HFFc6 (cell line): ENCODE results near the gene HGS. TPM values are rescaled to one million over a fixed set of nuclear protein-coding genes. Genes with fewer than 3 reads are reported as not detected.

Experiments used
- DNase-seq: peaks from one replicate; pipeline ENCODE4 v3.0.0-alpha.2; 2018
- H3K27ac Mint-ChIP-seq: 2 replicates; pipeline ENCODE4 v1.8.0; 2020; ENCODE audit warnings: mild to moderate bottlenecking, mixed read lengths
- H3K27me3 Mint-ChIP-seq: 2 replicates; pipeline ENCODE4 v1.8.0; 2021; ENCODE audit warnings: mild to moderate bottlenecking, moderate library complexity, mixed read lengths; ENCODE audit not compliant: insufficient read depth
- H3K36me3 Mint-ChIP-seq: 2 replicates; pipeline ENCODE4 v1.8.0; 2021; ENCODE audit warnings: low read depth, mixed read lengths
- H3K4me1 Mint-ChIP-seq: 2 replicates; pipeline ENCODE4 v1.8.0; 2020; ENCODE audit warnings: low read depth, mixed read lengths
- H3K4me3 Mint-ChIP-seq: 2 replicates; pipeline ENCODE4 v1.8.0; 2020; ENCODE audit warnings: mild to moderate bottlenecking, moderate library complexity, mixed read lengths
- H3K9me3 Mint-ChIP-seq: 2 replicates; pipeline ENCODE4 v1.8.0; 2020; ENCODE audit warnings: mild to moderate bottlenecking, mixed read lengths
- total RNA-seq, 6 experiments: library from RNA; stranded (reverse); fragmentation: NEBNext Ultra II Directional; extraction: Animal tissue kit (Norgen Biotek cat#: 25700); gene quantifications; 2 replicates in 1 of 6; 3 replicates in 5 of 6; pipeline ENCODE4 v1.2.3, GENCODE V29; 2021
- TF ChIP-seq, protein P1 (sequence below): fragments of 200-600 bp; sonication (generic); IDR thresholded peaks from 2 replicates; pipeline ENCODE4 v1.5.0; 2021; ENCODE audit warnings: antibody characterized with exemption, mild to moderate bottlenecking

Gene HGS
- total RNA-seq, 6 experiments from 2014 or later = 106 to 127 (median 116) TPM

DNA sequence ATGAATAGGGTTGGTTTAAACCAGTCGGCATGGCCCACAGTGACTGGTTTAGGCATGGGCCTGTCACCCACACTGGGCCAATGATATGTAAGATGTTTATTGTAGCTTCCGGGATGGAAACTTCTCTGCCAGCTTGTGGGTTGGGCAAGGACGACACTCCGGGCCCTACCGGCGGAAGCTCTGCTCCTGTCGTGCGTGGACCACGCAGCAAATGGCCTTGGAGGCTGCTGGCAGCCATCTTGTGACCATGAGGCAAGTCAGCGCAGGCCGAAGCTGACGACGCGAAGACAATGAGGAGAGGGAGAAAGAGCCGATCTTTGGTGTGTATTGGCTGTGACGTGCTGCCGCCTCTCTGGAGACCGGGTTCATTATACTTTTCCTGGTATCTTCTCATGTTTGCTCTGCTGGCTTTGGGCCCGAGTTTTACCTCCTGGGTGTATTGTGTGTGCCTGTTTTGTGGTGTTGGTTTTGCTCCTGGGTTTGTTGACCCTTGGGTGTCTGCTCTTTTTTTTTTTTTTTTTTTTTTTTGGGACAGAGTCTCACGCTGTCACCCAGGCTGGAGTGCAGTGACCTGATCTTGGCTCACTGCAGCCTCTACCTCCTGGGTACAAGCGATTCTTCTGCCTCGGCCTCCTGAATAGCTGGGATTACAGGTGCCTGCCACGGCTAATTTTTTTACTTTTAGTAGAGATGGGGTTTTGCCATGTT, 43.7 kb downstream of the HGS start:
- Mint-ChIP-seq H3K4me3 (no peak overlapping the region), H3K4me1 (peaks cover 32% of the 10 kb centered on the region), H3K27ac (no peak overlapping the region), H3K9me3 (no peaks in the 10 kb centered on the region), H3K27me3 (peaks cover 4% of the 10 kb centered on the region), H3K36me3 (no peaks in the 10 kb centered on the region)
- TF ChIP-seq, protein P1, sequence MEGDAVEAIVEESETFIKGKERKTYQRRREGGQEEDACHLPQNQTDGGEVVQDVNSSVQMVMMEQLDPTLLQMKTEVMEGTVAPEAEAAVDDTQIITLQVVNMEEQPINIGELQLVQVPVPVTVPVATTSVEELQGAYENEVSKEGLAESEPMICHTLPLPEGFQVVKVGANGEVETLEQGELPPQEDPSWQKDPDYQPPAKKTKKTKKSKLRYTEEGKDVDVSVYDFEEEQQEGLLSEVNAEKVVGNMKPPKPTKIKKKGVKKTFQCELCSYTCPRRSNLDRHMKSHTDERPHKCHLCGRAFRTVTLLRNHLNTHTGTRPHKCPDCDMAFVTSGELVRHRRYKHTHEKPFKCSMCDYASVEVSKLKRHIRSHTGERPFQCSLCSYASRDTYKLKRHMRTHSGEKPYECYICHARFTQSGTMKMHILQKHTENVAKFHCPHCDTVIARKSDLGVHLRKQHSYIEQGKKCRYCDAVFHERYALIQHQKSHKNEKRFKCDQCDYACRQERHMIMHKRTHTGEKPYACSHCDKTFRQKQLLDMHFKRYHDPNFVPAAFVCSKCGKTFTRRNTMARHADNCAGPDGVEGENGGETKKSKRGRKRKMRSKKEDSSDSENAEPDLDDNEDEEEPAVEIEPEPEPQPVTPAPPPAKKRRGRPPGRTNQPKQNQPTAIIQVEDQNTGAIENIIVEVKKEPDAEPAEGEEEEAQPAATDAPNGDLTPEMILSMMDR = no peak
- DNase-seq = no peak

DNA sequence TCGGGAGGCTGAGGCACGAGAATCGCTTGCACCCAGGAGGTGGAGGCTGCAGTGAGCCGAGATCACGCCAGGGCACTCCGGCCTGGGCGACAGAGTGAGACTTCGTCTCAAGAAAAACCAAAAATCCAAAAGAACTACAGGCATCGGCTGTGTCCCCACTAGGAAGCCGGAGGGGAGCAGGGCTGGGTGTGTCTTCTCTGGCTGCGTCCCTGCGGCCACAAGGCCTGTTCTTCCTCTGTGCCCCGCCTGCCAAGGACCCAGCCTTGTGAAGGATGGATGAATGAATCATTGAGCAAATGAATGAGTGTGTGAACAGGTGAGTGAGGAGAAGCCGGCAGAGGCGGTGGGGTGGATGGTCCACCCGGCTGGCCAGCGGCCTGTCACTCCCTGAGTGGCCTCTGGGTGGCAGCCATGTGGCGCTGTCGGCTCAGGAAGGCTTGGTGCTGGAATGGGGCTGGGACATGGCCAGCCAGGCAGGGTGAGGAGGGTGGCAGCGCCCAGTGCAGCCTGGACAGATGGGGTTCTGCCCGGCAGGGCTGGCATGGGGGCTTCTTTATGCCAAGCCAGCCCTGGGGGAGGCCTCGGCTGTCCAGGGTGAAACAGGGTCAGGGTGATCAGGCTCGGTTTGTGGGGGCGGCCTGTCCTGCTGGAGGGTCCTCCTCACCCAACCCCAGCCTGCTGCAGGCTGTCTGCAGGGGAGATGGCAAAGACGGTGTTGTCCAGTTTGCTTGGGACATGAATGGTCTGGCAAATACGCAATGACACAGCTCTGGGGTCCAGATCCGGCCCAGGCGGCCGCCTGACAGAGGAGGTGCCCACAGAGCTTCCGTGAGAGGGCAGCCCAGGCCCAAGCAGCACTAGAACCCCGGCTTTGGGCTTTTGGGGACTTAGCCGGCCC, 49.9 kb downstream of the HGS start:
- TF ChIP-seq, protein P1 = peak; percentile 96
- no peaks in the 10 kb centered on the region for H3K9me3 Mint-ChIP-seq
- H3K27ac Mint-ChIP-seq = no peak overlapping the region
- H3K27me3 Mint-ChIP-seq = peaks cover 6% of the 10 kb centered on the region
- no peaks in the 10 kb centered on the region for H3K36me3 Mint-ChIP-seq
- H3K4me1 Mint-ChIP-seq = peaks cover 36% of the 10 kb centered on the region
- peak; percentile 55 for DNase-seq
- no peak overlapping the region for H3K4me3 Mint-ChIP-seq

DNA sequence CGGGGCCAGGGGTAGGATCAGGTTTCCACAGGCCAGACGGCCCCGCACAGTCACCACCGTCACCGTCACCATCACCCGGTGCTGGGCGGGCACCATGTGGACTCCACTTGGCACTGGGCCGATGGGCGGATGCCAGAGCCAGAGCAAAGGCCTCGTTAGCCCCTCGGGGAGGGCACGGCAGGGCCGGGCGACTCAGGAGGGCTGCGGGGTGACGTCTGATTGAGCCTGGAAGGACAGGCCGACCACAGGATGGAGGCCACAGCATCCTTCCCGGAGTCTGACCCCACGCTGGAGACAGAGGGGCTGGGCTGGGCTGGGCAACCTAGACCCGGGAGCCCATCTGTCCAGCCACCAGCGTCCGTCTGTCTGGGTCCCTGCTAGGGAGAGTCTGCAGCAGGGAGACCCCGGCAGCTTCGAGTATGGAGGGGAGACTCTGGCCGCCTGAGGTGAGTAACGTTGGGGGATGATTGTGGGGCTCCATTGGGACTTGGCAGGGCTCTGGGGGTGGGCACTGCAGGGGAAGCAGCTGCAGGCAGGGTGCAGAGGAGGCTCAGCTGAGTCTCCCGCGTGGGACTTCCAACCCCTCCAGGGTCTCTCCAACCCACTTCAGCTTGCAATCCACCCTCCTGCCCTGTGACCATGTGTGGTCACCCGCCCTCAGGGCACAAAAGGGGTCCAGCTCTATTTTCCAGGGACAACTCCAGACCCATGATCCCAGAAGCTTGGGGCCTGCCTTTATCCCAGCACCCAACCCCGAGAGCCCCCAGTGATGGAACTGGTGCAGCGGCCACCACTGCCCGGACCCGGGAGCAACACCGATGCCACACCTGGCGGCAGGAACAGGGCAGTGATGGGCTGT, 50.8 kb downstream of the HGS start:
- TF ChIP-seq, protein P1 = no peak
- Mint-ChIP-seq H3K27me3 (peaks cover 9% of the 10 kb centered on the region), H3K4me1 (peaks cover 36% of the 10 kb centered on the region), H3K9me3 (no peaks in the 10 kb centered on the region), H3K36me3 (no peaks in the 10 kb centered on the region), H3K27ac (no peak overlapping the region), H3K4me3 (no peak overlapping the region)
- DNase-seq = no peak

DNA sequence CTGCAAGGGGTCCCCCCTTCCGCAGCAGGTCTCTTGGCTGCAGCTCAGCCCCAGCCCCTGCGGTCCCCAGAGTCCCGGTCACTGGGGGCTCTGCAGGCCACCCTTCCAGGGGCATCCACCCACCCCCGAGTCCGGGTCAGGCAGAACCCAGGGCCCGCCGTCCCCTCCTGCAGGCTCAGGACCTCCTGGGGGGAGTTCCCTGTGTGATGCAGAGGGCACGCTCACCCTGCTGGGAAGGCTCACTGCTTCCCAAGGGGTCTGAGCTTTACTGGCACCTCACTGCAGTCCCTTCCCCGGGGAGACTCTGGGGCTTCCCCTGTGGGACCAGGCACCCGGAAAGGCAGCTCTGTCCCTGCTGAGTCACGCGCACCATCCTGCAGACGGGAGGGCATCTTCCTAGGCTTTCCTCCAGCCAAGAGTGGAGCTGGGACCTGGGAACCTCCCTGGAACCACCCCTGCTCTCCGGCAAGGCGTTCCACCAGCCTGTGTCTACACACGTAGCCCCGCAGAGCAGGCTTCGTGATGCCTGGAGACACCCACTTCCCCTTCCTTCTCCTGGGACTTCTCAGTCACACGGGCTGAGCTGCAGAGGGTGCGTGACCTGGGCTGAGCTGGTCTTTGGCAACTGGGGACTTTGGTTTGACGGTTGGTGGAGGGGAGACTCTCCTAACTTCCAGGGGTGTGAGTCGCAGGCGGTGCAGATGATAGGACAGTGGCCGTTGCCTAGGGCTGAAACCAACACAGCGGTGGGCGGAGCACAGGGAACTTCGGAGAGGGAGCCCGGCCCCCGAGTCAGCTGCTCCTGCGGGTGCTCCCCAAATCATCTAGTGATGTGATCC, 51.7 kb downstream of the HGS start:
- peaks cover 36% of the 10 kb centered on the region for H3K4me1 Mint-ChIP-seq
- H3K4me3 Mint-ChIP-seq = no peak overlapping the region

More for the DNA sequence above, 51.7 kb downstream of the HGS start:
- H3K9me3 Mint-ChIP-seq = no peaks in the 10 kb centered on the region
- TF ChIP-seq, protein P1 = no peak
- no peak for DNase-seq
- H3K36me3 Mint-ChIP-seq = no peaks in the 10 kb centered on the region
- H3K27me3 Mint-ChIP-seq = peaks cover 9% of the 10 kb centered on the region
- no peak overlapping the region for H3K27ac Mint-ChIP-seq
